ENCODE results near the gene EML6.

The EML6 gene

DNA sequence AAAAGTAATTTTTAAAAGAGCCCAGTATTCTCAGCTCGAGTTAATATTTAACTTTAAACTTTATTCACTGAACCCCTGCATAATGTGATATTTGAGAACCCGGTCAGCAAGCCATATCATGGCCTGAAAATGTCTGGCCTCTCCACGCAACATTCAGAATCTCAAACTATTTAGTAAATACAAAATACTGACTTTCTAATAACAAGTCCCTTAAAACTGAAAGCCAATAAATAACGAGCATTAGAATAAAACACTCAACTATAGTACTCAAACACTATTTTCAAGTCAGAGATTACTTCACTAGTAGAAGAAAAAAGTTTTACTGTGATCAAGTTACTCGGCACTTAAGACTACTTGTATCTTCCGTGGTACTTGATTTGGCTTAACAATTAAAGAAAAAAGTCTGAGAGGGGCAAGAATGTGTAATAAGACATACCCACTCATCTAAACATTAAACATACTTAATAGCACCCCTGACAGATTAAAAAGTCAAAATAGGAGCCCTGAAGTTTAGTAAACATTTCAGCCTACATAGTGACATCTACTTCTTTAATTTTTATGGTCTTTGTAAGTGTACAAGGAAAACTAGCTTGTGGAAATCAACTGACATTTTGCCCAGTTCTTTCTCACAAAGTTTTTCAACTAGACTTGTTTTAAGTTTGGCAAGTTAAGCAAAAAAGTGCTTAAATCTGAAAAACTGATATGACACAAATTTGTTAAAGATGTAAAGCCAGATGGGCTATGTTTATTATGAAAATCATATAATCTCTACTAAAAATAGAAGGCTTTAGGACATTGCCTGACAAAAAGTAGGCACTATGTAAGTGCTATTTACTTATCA lies 288.6 kb downstream of the EML6 start:
- no peak for DNase-seq

DNA sequence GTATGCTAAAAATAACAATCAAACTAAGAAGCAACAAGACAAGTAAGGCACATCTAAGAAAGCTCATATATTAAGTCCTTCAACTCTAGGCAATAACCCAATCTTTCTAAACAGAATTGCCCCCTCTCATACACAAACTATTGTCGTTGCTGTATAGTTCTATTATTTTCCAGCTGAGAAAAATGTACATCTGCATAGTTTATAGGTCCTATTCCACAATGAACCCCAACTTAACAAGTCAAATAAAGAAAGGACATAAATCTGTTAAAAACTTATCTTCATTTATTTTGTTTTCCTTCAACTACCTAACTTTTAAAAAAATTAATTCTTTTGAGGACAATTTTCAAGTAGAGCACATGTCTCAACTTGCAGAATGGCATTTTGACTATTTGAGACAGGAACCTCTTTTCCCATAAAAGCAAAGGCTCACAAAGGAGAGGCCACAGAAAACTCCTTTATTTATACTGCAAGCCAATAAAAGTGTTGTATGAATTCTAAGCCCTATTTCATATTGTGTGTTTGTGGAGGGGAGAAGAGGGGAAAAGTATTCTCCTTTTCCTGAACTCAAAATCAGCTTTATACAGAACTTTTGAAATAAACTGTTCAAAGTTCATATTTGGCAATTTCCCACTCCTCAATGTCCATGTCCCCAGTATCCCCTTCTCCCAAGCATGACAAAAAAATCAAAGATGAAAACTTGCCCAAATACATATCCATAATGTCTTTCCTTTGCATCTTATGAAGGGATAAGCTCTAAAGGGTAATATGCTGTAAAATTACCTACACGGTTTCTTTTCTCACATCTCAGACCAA lies 289.4 kb downstream of the EML6 start:
- DNase-seq: no peak

DNA sequence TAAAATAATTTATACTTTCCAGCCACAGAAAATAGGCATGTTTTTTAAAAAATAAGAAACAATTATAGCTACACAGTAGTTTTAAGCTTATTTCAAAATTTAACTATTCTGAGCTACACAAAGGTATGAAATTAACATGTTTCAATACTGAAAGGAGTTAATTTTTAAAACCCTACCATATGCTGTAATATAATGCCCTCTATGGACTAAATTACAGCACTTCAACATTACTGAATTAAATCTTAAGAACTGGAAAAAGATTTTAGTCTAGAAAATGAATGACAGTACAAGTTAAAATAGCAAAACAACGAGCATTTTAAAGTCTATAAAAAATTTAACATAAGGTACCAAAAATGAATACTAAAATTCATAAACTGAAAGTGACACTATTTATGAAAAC lies 290.5 kb downstream of the EML6 start:
- no peak for DNase-seq

DNA sequence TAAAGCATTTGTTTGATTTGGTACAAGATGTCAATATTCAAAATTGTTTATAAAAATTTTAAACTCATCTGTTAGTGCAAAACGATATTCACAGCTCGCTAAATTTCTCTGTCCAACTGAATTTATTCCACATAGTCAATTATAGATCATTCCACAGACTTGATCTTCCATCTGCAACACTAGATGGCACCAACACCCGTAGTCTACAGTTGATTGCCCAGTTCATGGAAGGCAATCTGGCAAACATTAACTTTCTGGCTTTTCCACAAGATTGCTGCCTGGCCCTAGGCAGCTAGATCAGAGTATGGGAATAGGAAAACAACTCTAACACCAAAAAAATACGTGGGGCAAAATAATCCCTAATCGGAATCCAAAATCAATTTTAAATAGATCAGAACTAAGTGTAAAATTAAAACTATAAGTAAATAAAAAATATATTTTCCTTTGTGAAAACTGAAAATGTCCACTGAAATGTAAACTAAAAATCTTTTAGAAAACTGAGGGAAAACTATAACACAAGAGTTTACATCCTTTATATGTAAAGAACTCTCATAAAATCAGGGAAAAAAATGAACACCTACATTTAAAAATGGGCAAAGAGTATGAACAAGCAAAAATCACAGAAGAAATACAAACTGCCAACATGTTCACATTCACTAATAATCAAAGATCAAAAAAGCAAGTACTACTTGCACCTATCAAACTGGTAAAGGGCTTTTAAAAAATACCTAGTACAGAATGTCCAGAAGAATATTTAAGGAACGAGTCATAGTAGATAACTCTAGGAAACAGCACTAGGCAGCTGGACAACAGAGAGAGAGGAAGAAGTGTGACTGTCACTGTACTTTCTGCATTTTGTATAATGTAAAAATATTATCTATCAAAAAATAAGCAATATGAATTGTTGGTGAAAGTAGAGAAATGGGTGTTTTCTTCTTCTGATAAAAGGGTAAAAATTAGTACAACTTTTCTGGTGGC lies 291.8 kb downstream of the EML6 start:
- DNase-seq: peak; percentile 37

DNA sequence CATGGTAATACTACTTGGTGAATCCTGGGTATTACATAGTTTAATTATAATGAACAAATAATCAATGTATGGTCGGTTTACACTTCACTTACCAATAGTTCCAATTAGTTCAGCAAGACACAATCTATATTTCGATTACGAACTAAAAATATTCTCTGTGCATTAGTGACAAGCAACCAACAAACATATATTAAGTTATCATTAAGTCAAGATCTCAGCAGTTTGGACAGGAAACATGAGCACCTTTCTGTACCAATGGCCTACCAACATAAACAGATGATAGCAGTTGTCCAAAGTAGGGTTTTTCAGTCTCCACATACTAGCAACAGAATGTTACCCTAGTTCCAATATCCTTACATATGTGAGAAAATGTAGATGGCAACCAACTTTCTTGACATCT lies 294.0 kb downstream of the EML6 start:
- DNase-seq: no peak

DNA sequence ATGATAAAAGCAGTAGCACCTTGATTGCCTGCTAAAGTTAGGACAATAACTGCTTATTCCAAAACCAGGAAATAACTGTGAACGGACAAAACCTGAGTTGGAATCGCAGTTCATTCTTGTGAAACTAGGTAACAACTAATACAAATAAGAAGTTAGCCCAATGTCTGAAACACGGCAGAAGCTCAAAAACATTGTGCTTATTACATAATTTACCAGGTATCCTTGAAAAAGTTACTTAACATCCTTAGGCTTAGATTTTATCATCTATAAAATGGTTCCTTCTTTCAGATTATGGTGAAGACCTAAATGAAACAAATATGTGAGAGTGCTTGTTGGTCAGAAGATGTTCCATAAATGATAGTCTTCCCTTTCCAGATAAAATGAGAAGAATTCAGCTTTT lies 294.4 kb downstream of the EML6 start:
- DNase-seq: no peak

DNA sequence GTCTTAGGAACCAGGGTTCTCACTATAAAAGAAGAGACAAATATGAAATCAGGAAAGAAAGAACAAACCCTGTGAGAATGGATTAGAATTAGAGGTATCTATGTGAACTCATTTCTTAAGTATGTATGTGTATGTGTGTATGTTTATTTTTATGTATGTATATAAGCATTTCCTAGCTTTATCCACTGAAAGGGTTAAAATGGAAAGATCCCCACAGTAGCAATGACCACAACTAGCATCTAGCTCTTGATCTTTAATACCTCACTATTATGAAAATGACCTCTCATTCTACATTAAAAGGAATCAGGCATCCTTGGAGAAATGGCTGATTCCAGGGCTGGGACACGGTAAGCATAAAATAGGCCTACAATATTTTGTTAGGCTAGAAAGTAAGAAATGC lies 295.2 kb downstream of the EML6 start:
- DNase-seq: no peak

DNA sequence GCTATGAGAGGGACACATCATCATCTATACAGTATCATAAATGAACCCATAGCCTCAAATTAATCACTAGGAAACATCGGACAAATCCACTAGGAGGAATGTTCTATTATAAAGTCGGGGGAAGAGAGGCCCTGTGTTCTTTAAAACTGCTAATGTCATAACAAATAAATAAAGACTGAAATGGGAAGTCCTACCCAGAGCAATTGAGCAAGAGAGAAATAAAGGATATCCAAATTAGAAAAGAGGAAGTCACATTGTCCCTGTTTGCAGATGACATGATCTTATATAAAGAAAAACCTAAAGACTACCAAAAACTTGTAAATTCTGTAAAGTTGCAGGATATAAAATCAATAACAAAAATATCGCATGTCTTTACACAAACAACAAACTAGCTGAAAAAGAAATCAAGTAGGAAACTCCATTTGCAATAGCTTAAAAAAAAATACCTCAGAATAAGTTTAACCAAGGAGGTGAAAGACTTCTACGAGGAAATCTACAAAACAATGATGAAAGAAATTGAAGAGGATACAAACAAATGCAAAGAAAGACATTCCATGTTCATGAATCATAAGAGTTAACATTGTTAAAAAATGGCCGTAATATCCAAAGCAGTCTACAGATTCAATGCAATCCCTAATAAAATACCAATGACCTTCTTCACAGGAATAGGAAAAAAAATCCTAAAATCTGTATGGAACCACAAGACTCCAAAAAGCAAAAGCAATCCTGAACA lies 296.2 kb downstream of the EML6 start:
- no peak for DNase-seq
